ENCODE measurements around the gene GRIA1. TPM values are rescaled to one million over a fixed set of nuclear protein-coding genes. Genes with fewer than 3 reads are reported as not detected.

The GRIA1 gene
- total RNA-seq, 1 experiment from 2014 or later: not detected

- Histone ChIP-seq H3K4me3 (no peak overlapping the region), H3K27me3 (replicated peaks) (no peaks in the 10 kb centered on the region), H3K4me1 (replicated peaks) (no peaks in the 10 kb centered on the region), H3K36me3 (no peaks in the 10 kb centered on the region), H3K27ac (no peak overlapping the region), H3K9me3 (replicated peaks) (no peaks in the 10 kb centered on the region; the same call in 1 of the 2 replicates)
- no peak for DNase-seq (ENCODE audit: low read depth in 1 of 2, low spot score in 2 of 2)
Measured at GRCh38 chr5:153792305-153792704, 301.8 kb downstream of the GRIA1 start.

- H3K4me1 ChIP-seq (replicated peaks): no peaks in the 10 kb centered on the region
- no peak overlapping the region for H3K4me3 ChIP-seq
- H3K9me3 ChIP-seq (replicated peaks): no peaks in the 10 kb centered on the region; the same call in 1 of the 2 replicates
- H3K27ac ChIP-seq: no peak overlapping the region
- no peaks in the 10 kb centered on the region for H3K27me3 ChIP-seq (replicated peaks)
- no peaks in the 10 kb centered on the region for H3K36me3 ChIP-seq
- DNase-seq (ENCODE audit: low read depth in 1 of 2, low spot score in 2 of 2): no peak
Measured at GRCh38 chr5:153793699-153794098, 303.2 kb downstream of the GRIA1 start.

DNA sequence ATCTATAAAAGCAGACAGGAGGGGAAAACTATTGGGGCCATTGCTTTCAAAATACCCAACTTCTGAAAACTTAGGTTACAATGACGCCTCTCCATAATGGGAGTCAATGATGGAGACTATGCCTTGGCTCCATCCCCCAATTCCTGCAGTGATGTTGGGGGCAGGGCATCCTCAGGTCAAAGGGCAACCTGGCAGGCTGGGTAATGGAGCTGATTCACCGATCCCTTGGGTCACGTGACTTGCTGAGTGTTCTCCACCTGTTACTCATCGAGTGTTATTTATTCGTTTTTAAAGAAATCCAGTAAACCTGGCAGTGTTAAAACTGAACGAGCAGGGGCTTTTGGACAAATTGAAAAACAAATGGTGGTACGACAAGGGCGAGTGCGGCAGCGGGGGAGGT lies 303.9 kb downstream of the GRIA1 start:
- DNase-seq (ENCODE audit: low read depth in 1 of 2, low spot score in 2 of 2): no peak
- H3K27ac ChIP-seq: no peak overlapping the region
- H3K27me3 ChIP-seq (replicated peaks): no peaks in the 10 kb centered on the region
- H3K9me3 ChIP-seq (replicated peaks): no peaks in the 10 kb centered on the region; the same call in 1 of the 2 replicates
- H3K36me3 ChIP-seq: no peaks in the 10 kb centered on the region
- no peak overlapping the region for H3K4me3 ChIP-seq
- no peaks in the 10 kb centered on the region for H3K4me1 ChIP-seq (replicated peaks)

DNA sequence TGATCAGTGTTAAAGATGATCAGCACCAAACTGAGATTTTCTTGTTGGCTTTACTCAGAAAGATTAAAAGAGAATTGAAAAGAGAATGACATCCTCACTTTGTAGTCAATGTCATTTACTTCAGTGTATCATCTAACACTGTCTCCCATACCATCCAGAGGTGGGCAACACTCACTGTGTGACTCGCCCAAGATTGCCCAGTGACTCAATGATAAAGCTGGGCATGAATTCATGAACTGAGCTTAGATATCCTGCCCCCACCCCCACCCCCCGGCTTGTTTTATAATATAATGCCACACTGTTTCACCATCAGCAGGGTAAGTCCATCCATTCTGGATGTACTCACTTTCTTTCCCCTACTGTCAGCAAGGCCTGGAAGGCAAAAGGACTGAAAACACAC lies 306.1 kb downstream of the GRIA1 start:
- no peak overlapping the region for H3K27ac ChIP-seq
- H3K36me3 ChIP-seq: no peaks in the 10 kb centered on the region
- H3K4me1 ChIP-seq (replicated peaks): no peaks in the 10 kb centered on the region
- H3K4me3 ChIP-seq: no peak overlapping the region
- no peaks in the 10 kb centered on the region; the same call in 1 of the 2 replicates for H3K9me3 ChIP-seq (replicated peaks)
- no peaks in the 10 kb centered on the region for H3K27me3 ChIP-seq (replicated peaks)
- DNase-seq (ENCODE audit: low read depth in 1 of 2, low spot score in 2 of 2): no peak

GRCh38 chr5:153797484-153797883 lies 307.0 kb downstream of the GRIA1 start:
- H3K27me3 ChIP-seq (replicated peaks): no peaks in the 10 kb centered on the region

GRCh38 chr5:153798830-153799229 lies 308.4 kb downstream of the GRIA1 start:
- DNase-seq (ENCODE audit: low read depth in 1 of 2, low spot score in 2 of 2): no peak
- Histone ChIP-seq H3K4me3 (no peak overlapping the region), H3K27me3 (replicated peaks) (no peaks in the 10 kb centered on the region)

More at GRCh38 chr5:153797484-153797883, 307.0 kb downstream of the GRIA1 start:
- Histone ChIP-seq H3K27ac (no peak overlapping the region), H3K36me3 (no peaks in the 10 kb centered on the region), H3K4me3 (no peak overlapping the region), H3K9me3 (replicated peaks) (no peaks in the 10 kb centered on the region; the same call in 1 of the 2 replicates), H3K4me1 (replicated peaks) (no peaks in the 10 kb centered on the region)
- DNase-seq (ENCODE audit: low read depth in 1 of 2, low spot score in 2 of 2): no peak

GRCh38 chr5:153799466-153799865 lies 309.0 kb downstream of the GRIA1 start:
- Histone ChIP-seq H3K4me1 (replicated peaks) (no peaks in the 10 kb centered on the region), H3K36me3 (no peaks in the 10 kb centered on the region), H3K4me3 (no peak overlapping the region), H3K27me3 (replicated peaks) (no peaks in the 10 kb centered on the region), H3K9me3 (replicated peaks) (no peaks in the 10 kb centered on the region; the same call in 1 of the 2 replicates), H3K27ac (no peak overlapping the region)
- no peak for DNase-seq (ENCODE audit: low read depth in 1 of 2, low spot score in 2 of 2)

More at GRCh38 chr5:153798830-153799229, 308.4 kb downstream of the GRIA1 start:
- no peaks in the 10 kb centered on the region for H3K4me1 ChIP-seq (replicated peaks)
- H3K27ac ChIP-seq: no peak overlapping the region
- no peaks in the 10 kb centered on the region; the same call in 1 of the 2 replicates for H3K9me3 ChIP-seq (replicated peaks)
- H3K36me3 ChIP-seq: no peaks in the 10 kb centered on the region

DNA sequence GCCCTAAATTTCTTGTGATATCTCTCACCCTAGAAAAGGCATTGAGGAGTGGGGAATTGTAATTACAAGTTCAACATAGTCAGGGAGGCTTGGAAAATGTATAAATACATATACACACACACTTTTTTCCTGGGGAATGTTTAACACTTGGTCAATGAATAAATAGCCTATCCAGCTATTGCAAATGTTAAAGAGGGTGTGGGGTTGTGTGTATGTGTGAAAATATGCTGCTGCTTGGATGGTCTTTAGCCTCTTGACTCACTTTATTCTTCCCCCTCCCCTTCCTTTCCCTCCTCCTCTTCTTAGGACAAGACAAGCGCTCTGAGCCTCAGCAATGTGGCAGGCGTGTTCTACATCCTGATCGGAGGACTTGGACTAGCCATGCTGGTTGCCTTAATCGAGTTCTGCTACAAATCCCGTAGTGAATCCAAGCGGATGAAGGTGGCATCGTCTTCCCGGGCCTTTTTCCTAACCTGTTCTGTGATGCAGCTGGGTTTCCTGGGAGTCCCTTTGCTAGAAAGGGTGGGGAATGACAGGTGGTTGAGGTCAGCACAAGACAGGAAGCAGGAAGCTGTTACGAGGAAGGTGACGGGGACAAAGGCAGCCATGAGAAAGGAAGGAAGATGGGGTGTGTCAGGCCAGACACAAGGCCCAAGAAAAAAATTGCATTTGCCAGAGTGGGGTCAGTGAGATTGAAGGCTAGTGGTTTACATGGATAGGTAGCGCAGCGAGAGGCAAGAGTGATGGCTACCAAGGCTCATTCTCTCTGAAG lies 311.8 kb downstream of the GRIA1 start:
- Histone ChIP-seq H3K4me3 (no peak overlapping the region), H3K27me3 (replicated peaks) (no peaks in the 10 kb centered on the region), H3K9me3 (replicated peaks) (no peaks in the 10 kb centered on the region), H3K36me3 (no peaks in the 10 kb centered on the region), H3K27ac (no peak overlapping the region), H3K4me1 (replicated peaks) (no peaks in the 10 kb centered on the region)
- DNase-seq (ENCODE audit: low read depth in 1 of 2, low spot score in 2 of 2): no peak

DNA sequence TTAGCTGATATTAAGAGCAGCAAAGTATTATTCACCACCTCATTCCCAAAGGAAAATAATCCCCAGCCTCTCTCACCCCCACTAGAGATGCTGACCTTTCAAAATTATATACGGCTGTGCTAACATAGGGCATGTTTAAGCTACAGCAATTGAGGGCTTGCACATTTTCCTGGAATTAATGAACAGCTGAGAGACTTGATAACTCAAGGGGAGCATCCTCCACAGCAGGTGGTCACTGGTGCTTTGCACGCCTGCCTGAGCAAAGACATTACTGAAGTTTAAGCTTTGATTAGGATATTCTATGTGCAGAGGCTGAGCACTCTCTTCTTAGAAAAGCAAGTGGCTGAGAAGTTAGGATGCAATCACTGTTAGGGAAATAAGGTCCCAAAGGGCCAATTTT lies 317.3 kb downstream of the GRIA1 start:
- no peaks in the 10 kb centered on the region for H3K27me3 ChIP-seq (replicated peaks)
- no peak for DNase-seq (ENCODE audit: low read depth in 1 of 2, low spot score in 2 of 2)
- no peaks in the 10 kb centered on the region; the same call in 1 of the 2 replicates for H3K9me3 ChIP-seq (replicated peaks)
- H3K36me3 ChIP-seq: no peaks in the 10 kb centered on the region
- H3K4me1 ChIP-seq (replicated peaks): no peaks in the 10 kb centered on the region
- no peak overlapping the region for H3K27ac ChIP-seq
- H3K4me3 ChIP-seq: no peak overlapping the region

DNA sequence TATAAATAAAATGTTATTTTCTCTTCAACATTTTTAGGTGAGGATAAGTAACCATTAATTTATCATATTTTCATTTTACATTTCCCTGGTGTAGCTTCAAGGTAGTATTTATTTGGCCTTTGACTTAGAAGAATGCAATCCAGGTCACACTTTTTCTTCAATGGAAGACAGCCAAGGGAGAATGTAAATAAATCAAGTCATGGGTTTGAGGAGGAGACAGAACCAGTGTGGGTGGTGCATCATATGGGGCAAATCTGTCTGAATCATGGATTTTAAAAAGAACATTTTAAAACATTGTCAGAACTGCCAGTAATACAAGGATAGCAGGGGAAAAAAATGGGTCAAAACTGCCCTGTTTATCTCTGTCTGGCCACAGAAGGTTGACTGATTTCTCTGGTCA lies 318.7 kb downstream of the GRIA1 start:
- Histone ChIP-seq H3K27ac (no peak overlapping the region), H3K9me3 (replicated peaks) (no peaks in the 10 kb centered on the region; the same call in 1 of the 2 replicates), H3K4me1 (replicated peaks) (no peaks in the 10 kb centered on the region), H3K36me3 (no peaks in the 10 kb centered on the region), H3K4me3 (no peak overlapping the region), H3K27me3 (replicated peaks) (no peaks in the 10 kb centered on the region)
- no peak for DNase-seq (ENCODE audit: low read depth in 1 of 2, low spot score in 2 of 2)

GRCh38 chr5:153813901-153814300 lies 323.4 kb downstream of the GRIA1 start:
- Histone ChIP-seq H3K9me3 (replicated peaks) (no peaks in the 10 kb centered on the region; the same call in 1 of the 2 replicates), H3K27me3 (replicated peaks) (no peaks in the 10 kb centered on the region), H3K4me3 (no peak overlapping the region), H3K27ac (no peak overlapping the region), H3K36me3 (no peaks in the 10 kb centered on the region), H3K4me1 (replicated peaks) (peaks cover 19% of the 10 kb centered on the region)
- DNase-seq (ENCODE audit: low read depth in 1 of 2, low spot score in 2 of 2): no peak

- DNase-seq (ENCODE audit: low read depth in 1 of 2, low spot score in 2 of 2): no peak
- H3K36me3 ChIP-seq: no peaks in the 10 kb centered on the region
- H3K4me3 ChIP-seq: no peak overlapping the region
- no peaks in the 10 kb centered on the region for H3K9me3 ChIP-seq (replicated peaks)
- peaks cover 23% of the 10 kb centered on the region for H3K4me1 ChIP-seq (replicated peaks)
- H3K27me3 ChIP-seq (replicated peaks): no peaks in the 10 kb centered on the region
- H3K27ac ChIP-seq: no peak overlapping the region
Measured at GRCh38 chr5:153816870-153817269, 326.4 kb downstream of the GRIA1 start.

DNA sequence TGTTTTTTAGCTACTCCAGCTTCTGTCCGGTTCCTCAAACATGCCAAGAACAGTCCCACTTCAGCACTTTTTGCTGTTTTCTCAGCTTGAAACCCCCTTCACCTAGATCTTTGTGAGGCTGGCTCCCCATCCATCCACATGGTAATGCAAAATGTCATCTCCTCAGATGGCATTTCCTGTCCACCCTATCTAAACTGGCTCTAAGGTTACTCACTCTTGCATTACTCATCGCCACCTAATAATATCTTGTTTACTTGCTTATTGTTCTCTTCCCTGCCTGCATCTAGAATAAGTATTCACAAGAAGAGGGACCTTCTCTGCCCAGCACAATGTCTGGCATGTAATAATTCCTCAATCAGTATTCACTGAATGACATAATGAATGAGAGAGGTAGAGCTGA lies 328.2 kb downstream of the GRIA1 start:
- no peaks in the 10 kb centered on the region for H3K36me3 ChIP-seq
- H3K4me1 ChIP-seq (replicated peaks): peaks cover 23% of the 10 kb centered on the region
- peak in 1 of 2 experiments; percentile 37 for DNase-seq (ENCODE audit: low read depth in 1 of 2, low spot score in 2 of 2)
- no peak overlapping the region for H3K27ac ChIP-seq
- no peaks in the 10 kb centered on the region for H3K27me3 ChIP-seq (replicated peaks)
- no peaks in the 10 kb centered on the region for H3K9me3 ChIP-seq (replicated peaks)
- H3K4me3 ChIP-seq: no peak overlapping the region

- H3K9me3 ChIP-seq (replicated peaks): no peaks in the 10 kb centered on the region
- H3K27me3 ChIP-seq (replicated peaks): no peaks in the 10 kb centered on the region
- no peaks in the 10 kb centered on the region for H3K36me3 ChIP-seq
- no peak for DNase-seq (ENCODE audit: low read depth in 1 of 2, low spot score in 2 of 2)
- peaks cover 13% of the 10 kb centered on the region for H3K4me1 ChIP-seq (replicated peaks)
- no peak overlapping the region for H3K27ac ChIP-seq
- H3K4me3 ChIP-seq: no peak overlapping the region
Measured at GRCh38 chr5:153823036-153823435, 332.6 kb downstream of the GRIA1 start.

All from SJSA1 (cell line).